ENCODE data around the gene GLOD4.
"Not testable (repeated sequence)": the region's sequence is repeated elsewhere in the genome, so short reads cannot be mapped to it uniquely, and the experiment has no call there.

Gene GLOD4

DNA sequence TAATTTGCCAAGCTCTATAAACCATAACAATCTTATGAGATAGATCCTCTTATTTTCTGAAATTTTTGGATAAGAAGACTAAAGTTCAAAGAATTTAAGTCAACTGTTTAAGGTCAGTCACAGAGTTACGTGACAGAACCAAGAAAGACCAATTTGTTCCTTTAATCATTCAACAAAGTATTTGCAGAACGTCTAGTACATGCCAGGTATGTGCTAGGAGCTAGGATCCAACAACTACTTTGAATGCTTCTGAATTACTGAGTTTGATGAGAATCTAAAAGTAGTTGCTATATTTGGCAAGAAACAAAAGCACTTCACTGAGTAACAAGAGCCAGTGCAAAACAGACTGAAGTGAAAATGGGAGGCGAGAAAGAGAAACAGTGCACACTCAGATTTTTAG, 15.0 kb downstream of the GLOD4 start:
- no peak for DNase-seq

DNA sequence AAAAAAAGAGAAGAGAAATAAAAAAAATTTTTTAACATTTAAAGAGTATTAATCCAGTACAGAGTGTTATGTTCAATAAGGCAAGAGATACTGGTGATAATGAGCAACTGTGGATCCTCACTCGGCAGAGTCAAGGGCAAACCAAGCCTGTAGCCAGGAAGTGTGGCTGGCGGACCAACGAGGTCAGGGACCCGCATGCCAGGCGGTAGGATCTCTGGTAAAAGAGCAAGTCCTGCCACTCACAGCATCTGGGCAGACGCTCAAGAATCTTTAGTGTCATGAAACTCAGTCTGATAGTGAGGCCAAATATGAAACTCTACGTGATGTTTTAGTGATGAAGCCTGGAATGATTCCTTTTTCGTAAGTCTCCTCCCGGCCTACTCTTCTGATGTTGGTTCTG, 21.7 kb downstream of the GLOD4 start:
- DNase-seq, result no peak

DNA sequence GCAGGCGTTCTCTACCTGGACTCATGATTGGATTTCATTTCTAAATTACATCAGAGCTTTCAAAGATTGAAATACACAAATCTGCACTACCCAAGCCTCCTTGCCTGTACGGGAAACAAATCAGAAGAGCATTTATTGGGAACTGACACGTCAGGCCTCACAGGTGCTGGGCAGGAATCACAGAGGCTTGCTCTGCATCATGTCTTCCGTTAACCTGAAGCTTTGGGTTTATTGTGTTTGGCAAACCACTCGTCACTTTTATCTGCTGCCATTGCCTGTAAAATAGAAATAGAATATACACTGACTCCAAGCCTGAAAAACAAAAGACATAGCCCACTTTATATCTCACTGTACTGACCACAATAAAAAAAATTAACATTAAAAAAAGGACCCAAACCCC, 22.1 kb downstream of the GLOD4 start:
- DNase-seq, result no peak

DNA sequence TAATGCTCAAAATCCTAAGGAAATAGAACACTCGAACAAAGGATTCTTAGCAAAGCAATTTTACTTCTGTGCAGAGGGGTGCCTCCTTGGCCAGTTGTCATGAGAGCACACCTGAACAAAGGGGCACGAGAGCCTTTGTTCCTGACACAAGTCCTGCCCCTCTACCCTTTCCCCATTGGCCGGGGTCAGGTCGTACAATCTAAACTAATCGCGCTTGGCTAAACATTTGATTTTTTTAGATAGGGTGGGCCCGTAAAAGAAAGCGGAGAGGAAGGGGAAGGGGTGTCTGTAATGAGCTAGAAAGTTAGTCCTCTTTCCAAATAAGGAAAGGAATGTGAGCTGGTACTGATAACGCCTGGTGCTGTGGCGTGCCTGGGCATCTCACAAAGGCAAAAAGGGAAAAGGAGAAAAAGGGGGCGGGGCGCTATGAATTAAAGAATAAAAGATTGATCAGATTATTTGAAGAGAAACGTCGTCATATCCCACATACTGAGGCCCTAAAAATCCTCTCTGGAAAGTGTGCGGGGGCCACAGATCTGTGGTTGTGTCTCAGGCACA, 26.0 kb downstream of the GLOD4 start:
- not testable (repeated sequence) for DNase-seq

DNA sequence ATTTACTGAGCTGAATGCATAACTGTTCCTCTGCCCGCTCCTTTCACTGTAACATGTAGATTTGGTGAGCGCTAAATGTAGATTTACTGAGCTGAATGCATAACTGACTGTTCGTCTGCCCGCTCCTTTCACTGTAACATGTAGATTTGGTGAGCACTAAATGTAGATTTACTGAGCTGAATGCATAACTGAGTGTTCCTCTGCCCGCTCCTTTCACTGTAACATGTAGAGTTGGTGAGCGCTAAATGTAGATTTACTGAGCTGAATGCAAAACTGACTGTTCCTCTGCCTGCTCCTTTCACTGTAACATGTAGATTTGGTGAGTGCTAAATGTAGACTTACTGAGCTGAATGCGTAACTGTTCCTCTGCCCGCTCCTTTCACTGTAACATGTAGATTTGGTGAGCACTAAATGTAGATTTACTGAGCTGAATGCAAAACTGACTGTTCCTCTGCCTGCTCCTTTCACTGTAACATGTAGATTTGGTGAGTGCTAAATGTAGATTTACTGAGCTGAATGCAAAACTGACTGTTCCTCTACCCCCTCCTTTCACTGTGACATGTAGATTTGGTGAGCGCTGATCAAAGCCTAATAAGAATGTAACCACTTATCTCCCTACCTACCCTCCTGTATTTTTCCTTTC, 26.6 kb downstream of the GLOD4 start:
- not testable (repeated sequence) for DNase-seq

GRCh38 chr17:753418-753817, 28.7 kb downstream of the GLOD4 start:
- DNase-seq, result no peak

GRCh38 chr17:752620-753219, 29.4 kb downstream of the GLOD4 start:
- no peak for DNase-seq

GRCh38 chr17:752002-752619, 30.0 kb downstream of the GLOD4 start, which contains the start of gene GEMIN4:
TSS of gene GEMIN4 (minus strand) at chr17:752264. CDS start at chr17:752142, 122 bp downstream.
- peak; percentile 99 for DNase-seq

DNA sequence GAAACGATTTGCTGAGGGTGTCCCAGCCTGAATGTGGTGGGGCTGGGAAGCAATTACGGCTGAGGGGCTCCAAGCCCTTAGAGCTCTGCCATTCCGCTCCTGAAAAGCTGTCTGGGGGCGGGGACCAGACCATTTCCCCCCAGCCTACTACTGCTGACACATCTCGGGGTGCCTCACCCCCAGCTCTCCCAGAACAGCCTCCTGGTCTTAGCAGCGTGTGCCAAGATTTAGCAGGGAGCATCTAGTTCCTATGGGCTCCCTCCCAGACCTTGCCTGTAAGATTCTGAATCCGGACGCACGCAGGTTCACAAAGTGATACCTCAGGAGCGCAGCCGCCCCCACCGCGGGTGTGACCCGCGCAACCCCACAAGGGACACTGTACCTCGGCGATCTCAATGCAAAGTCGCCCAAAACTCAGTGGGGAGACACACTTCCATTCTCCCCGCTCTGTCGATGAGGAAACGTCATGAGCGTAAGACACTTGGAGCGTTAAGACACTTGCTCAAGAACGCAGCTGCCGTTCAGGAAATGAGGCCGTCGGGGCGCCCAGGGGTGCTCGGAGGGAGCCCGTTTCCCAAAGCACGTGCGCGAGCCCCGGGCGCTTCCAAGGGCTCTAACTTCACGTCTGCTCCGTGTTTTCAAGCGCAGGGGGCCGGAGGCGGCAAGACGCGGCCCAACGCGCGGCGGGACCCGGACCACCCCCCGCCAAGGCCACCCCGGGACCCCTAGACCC, 30.6 kb downstream of the GLOD4 start:
- peak; percentile 58 for DNase-seq

DNA sequence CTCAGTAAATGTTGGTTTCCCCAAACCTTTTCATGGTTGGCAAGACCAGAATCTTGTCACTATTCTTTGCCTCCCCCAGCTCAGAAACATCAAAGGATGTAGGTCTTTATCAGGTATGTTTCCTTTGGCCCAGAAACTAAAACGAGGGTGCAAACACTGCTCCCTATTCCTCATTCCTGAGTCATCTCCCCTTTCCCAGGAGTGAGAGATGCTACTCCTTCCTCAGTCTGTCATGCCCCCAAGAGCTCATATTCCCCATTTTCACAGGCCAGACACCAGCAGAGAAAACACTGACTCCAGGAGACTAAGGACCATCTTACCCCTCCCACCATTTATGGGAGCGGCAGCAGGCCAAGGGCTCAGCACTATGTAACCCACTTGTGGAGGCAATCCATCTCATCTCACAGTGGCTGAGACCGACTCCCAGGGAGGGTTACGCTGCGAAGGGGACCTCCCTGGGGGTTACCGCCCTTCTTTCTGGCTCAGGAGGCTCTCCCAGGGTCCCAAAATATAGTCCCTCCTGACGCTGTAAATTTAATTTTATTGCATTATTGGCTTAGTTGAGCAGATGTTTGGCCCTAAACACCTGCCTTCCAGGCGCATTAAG, 31.5 kb downstream of the GLOD4 start:
- no peak for DNase-seq

DNA sequence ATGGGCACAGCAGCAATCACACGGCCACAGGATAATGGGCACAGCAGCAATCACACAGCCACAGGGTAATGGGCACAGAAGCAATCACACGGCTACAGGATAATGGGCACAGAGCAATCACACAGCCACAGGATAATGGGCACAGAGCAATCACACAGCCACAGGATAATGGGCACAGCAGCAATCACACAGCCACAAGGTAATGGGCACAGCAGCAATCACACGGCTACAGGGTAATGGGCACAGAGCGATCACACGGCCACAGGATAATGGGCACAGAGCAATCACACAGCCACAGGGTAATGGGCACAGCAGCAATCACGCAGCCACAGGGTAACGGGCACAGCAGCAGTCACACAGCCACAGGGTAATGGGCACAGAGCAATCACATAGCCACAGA, 32.7 kb downstream of the GLOD4 start:
- DNase-seq, result not testable (repeated sequence)

DNA sequence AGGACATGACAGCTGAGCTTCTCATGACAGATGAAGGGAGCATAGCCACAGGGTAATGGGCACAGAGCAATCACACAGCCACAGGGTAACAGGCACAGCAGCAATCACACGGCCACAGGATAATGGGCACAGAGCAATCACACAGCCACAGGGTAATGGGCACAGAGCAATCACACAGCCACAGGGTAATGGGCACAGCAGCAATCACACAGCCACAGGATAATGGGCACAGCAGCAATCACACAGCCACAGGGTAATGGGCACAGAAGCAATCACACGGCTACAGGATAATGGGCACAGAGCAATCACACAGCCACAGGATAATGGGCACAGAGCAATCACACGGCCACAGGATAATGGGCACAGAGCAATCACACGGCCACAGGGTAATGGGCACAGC, 33.5 kb downstream of the GLOD4 start:
- DNase-seq, result not testable (repeated sequence)

DNA sequence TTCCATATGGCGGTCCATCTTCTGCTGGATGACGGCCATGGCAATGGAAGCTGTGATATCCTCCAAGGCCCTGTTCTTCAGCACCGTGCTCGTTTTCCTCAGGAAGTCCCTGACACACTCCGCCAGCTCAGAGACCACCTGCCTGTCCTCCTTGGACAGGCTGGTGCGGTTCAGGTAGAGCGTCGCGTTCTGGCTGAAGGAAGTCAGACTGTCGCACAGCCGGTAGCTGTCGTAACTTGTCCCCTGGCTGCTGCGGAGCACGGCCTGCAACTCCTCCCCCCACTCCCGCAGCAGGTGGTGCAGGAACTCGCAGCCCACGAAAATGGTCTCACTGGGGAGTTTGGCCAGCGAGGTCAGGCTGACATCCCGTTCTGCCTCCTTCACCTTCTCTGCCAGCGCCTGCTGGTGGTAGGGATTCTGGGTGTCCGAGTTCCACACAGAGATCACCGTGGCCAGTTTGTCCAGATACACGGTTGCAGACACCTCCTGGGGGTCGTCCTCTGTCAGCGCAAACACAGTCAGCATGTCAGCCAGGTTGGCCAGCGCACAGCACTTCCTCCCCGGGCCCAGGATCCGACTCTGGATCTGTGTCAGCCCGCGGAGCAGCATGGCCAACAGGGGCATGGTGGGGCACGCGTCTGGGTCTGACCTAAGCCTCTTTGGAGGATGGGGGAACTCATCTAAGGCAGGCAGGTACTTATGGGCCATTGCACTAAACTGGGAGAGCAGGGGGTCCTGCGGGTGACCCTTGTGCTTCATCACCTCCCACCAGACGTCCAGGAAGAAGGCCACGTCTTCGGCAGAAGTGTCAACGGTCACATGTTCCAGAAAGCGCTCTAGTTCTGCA, 35.1 kb downstream of the GLOD4 start:
- DNase-seq, result no peak

GRCh38 chr17:746181-746580, 35.9 kb downstream of the GLOD4 start:
- DNase-seq, result no peak

DNA sequence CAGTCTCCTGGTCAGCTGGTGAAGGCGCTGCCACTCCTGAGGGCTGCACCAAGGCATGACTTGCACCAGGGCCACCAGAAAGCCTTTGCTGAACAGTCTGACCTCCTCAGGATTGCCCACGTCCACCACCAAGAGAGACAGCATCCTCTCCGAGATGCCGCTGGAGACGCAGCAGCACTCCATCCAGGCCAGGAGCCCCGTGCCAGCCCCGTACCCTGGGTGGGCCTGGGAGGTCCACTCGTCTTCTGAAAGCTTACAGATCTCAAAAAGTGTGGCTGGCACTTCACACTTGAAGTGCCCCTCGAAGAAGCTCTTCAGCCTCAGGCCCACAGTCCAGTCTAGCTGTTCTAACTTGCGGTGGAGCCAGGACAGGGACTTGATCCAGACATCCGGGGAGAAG, 36.7 kb downstream of the GLOD4 start:
- DNase-seq, result no peak

GRCh38 chr17:744937-745336, 37.1 kb downstream of the GLOD4 start:
- DNase-seq, result no peak

DNA sequence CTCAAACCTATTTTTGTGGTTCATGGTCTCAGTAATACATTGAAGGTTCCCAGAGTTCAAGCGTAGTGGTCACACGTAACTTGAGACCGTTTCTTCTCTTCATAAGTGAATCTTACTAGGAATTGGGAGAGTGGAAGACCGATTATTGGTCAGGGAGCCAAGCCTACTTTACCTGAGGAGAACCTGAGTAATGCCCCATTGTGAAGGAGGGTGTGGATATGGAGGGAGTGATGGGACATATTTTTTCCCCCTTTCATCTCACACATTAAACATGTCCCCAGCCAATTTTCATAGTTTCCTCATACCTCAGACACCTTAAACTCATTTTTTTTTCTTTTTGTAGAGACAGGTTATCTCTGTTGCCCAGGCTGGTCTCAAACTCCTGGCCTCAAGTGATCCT, 38.9 kb downstream of the GLOD4 start:
- no peak for DNase-seq

GRCh38 chr17:742147-742793, 39.8 kb downstream of the GLOD4 start:
- no peak for DNase-seq

GRCh38 chr17:740240-741017, 41.7 kb downstream of the GLOD4 start:
- DNase-seq, result peak; percentile 9

GRCh38 chr17:737561-738113, 44.4 kb downstream of the GLOD4 start:
- DNase-seq, result no peak
